Measurements from ENCODE around the gene WIPF2.
A peak's percentile ranks its signal among the peaks of the same experiment; 100 is the strongest.

Gene WIPF2

GRCh38 chr17:40306395-40306794 lies 87.3 kb downstream of the WIPF2 start:
- no peak for TF ChIP-seq CTCF (conservative IDR thresholded peaks at IDR 0.05; ENCODE audit: low read length)
- peak; percentile 61 for DNase-seq (ENCODE audit: low read depth)
- H3K4me3 ChIP-seq (ENCODE audit: low read length) = no peak overlapping the region

GRCh38 chr17:40307001-40307730 lies 88.1 kb downstream of the WIPF2 start:
- DNase-seq (ENCODE audit: low read depth) = peak; percentile 84
- 0 out of 2 replicates have a peak, but pooled peaks have one; percentile 5 for TF ChIP-seq CTCF (conservative IDR thresholded peaks at IDR 0.05; ENCODE audit: low read length)
- no peak overlapping the region for H3K4me3 ChIP-seq (ENCODE audit: low read length)

- no peak for TF ChIP-seq CTCF (conservative IDR thresholded peaks at IDR 0.05; ENCODE audit: low read length)
- H3K4me3 ChIP-seq (ENCODE audit: low read length) = no peak overlapping the region
Measured at GRCh38 chr17:40307740-40308239, 88.7 kb downstream of the WIPF2 start.

GRCh38 chr17:40309031-40309948 lies 90.2 kb downstream of the WIPF2 start, which contains the start of gene RARA:
TSS of gene RARA (plus strand) at chr17:40309180. CDS start at chr17:40331219, 22,039 bp downstream.
- no peak for DNase-seq (ENCODE audit: low read depth)
- no peak for TF ChIP-seq CTCF (conservative IDR thresholded peaks at IDR 0.05; ENCODE audit: low read length)
- peak within 1 kb of the TSS; percentile 56 for H3K4me3 ChIP-seq (ENCODE audit: low read length)

More at GRCh38 chr17:40307740-40308239, 88.7 kb downstream of the WIPF2 start:
- no peak for DNase-seq (ENCODE audit: low read depth)

GRCh38 chr17:40309949-40310510 lies 90.9 kb downstream of the WIPF2 start:
- TF ChIP-seq CTCF (conservative IDR thresholded peaks at IDR 0.05; ENCODE audit: low read length) = no peak
- DNase-seq (ENCODE audit: low read depth) = no peak
- peak overlapping the region; percentile 56; the same call in 1 of the 2 replicates for H3K4me3 ChIP-seq (ENCODE audit: low read length)

GRCh38 chr17:40310882-40311391 lies 91.8 kb downstream of the WIPF2 start:
- TF ChIP-seq CTCF (conservative IDR thresholded peaks at IDR 0.05; ENCODE audit: low read length) = no peak
- DNase-seq (ENCODE audit: low read depth) = no peak
- H3K4me3 ChIP-seq (ENCODE audit: low read length) = no peak overlapping the region

Measured in AG10803 (cell line).